Vagina (tissue), 2 donors: ENCODE results near the gene NRXN3.

Source experiments
- POLR2A ChIP-seq, 2 donors: fragments of 450-650 bp; IDR thresholded peaks; one replicate each; pipeline ENCODE4 v1.6.1; 2017; ENCODE audit warnings: antibody characterized with exemption in 2 of 2, mild to moderate bottlenecking in 2 of 2, moderate library complexity in 2 of 2
- POLR2AphosphoS5 ChIP-seq, 2 donors: sonication (generic); formaldehyde crosslinking; IDR thresholded peaks; one replicate each; pipeline ENCODE4 v1.9.0; 2017; ENCODE audit warnings: antibody characterized with exemption in 2 of 2, mild to moderate bottlenecking in 2 of 2, low read depth in 1 of 2; ENCODE audit not compliant: insufficient read depth in 1 of 2
- TF ChIP-seq, protein P1 (sequence below), 3 experiments: fragments of 450-650 bp in 2 of 3; fragments of 200-600 bp in 1 of 3; sonication (generic) in 1 of 3; IDR thresholded peaks; one replicate each; pipeline ENCODE4 v1.5.1; 2017 to 2019; ENCODE audit warnings: antibody characterized with exemption in 3 of 3, mild to moderate bottlenecking in 2 of 3, moderate library complexity in 2 of 3

DNA sequence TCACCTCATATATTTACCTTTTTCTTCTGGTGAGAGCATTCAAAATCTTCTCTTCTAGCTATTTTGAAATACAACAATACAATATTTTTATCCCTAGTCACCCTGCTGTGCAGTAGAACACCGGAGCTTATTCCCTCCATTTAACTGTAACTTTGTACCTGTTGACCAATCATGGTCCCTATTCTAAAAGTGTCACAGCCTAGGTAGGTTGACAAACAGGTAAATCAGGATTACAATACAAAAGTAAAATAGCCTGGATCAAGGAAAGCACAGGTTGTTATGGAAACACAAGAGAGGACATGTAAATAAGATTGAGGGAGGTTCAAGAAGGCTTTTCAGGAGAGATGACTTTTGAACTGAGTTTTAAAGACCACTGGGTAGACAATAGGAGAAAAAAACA is 1370.2 kb downstream of the NRXN3 start:
- TF ChIP-seq, protein P1, sequence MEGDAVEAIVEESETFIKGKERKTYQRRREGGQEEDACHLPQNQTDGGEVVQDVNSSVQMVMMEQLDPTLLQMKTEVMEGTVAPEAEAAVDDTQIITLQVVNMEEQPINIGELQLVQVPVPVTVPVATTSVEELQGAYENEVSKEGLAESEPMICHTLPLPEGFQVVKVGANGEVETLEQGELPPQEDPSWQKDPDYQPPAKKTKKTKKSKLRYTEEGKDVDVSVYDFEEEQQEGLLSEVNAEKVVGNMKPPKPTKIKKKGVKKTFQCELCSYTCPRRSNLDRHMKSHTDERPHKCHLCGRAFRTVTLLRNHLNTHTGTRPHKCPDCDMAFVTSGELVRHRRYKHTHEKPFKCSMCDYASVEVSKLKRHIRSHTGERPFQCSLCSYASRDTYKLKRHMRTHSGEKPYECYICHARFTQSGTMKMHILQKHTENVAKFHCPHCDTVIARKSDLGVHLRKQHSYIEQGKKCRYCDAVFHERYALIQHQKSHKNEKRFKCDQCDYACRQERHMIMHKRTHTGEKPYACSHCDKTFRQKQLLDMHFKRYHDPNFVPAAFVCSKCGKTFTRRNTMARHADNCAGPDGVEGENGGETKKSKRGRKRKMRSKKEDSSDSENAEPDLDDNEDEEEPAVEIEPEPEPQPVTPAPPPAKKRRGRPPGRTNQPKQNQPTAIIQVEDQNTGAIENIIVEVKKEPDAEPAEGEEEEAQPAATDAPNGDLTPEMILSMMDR (IDR thresholded peaks at IDR 0.05), result no peak
- TF ChIP-seq POLR2A (IDR thresholded peaks at IDR 0.05) (no peak), POLR2AphosphoS5 (IDR thresholded peaks at IDR 0.05; ENCODE audit: insufficient read depth in 1 of 2, low read depth in 1 of 2) (no peak)
